GM12892 (cell line): ENCODE results near the gene USP7.

Experiments
- POLR2A ChIP-seq: IDR thresholded peaks from 2 replicates; pipeline ENCODE4 v1.6.1; 2011; ENCODE audit warnings: low read depth, low read length, control low read depth
- POLR2AphosphoS5 ChIP-seq: IDR thresholded peaks from 2 replicates; pipeline ENCODE4 v1.6.1; 2011; ENCODE audit warnings: low read depth, low read length, control low read depth

GRCh38 chr16:8882041-8882617 is 81.6 kb downstream of the USP7 start, which contains the start of gene LITAFD:
- TF ChIP-seq POLR2AphosphoS5: no peak
- TF ChIP-seq POLR2A: no peak
